Measurements from ENCODE around the gene KCND3. TPM values are rescaled to one million over a fixed set of nuclear protein-coding genes. Genes with fewer than 3 reads are reported as not detected.

The KCND3 gene
- total and polyA plus RNA-seq, 2 donors (not counting 3 experiments of a cell fraction or from before 2014, with no cell fraction given): 0.03 TPM; not detected in 1

GRCh38 chr1:111903871-111904449 lies 85.5 kb downstream of the KCND3 start:
- FAIRE-seq (no peak), DNase-seq (ENCODE audit: low read depth, low spot score) (no peak)
- ChIA-PET CTCF (no interaction called here), POLR2A (no interaction called here)
- intact Hi-C loops (cut with micrococcal nuclease) (no loop called here), dilution Hi-C loops (cut with MboI; ENCODE audit: extremely low pct_ligation_motif_present, low sequenced_read_pairs) (no loop called here)
- Histone ChIP-seq H3K27ac (ENCODE audit: insufficient read depth, low read depth, low read length) (no peak overlapping the region), H4K20me1 (replicated peaks; ENCODE audit: control insufficient read depth, extremely low read depth, insufficient read depth, low read length) (no peaks in the 10 kb centered on the region), H3K27me3 (ENCODE audit: control insufficient read depth in 2 of 2, insufficient read depth in 2 of 2, low read length in 2 of 2) (no peaks in the 10 kb centered on the region), H3K4me3 (replicated peaks in 1 of 3; ENCODE audit: insufficient read depth in 1 of 3, low read depth in 1 of 3, low read length in 3 of 3) (no peak overlapping the region), H3K9ac (replicated peaks; ENCODE audit: extremely low read depth, insufficient read depth, low read length) (no peak overlapping the region), H3K79me2 (ENCODE audit: control insufficient read depth, insufficient read depth, low read length) (no peaks in the 10 kb centered on the region), H3K4me1 (ENCODE audit: control insufficient read depth, extremely low read depth, insufficient read depth, low read length) (no peaks in the 10 kb centered on the region), H3K9me3 (replicated peaks; ENCODE audit: control insufficient read depth, insufficient read depth, low read length) (no peaks in the 10 kb centered on the region), H3K36me3 (ENCODE audit: control insufficient read depth in 2 of 2, extremely low read depth in 1 of 2, insufficient read depth in 2 of 2, low read length in 2 of 2) (no peaks in the 10 kb centered on the region), H2AFZ (ENCODE audit: low read depth, low read length) (no peak overlapping the region), H3K4me2 (ENCODE audit: insufficient read depth, low read length) (no peak overlapping the region), H3K9me1 (replicated peaks; ENCODE audit: control insufficient read depth, extremely low read depth, insufficient read depth, low read length) (no peaks in the 10 kb centered on the region)
- TF ChIP-seq POLR2A (IDR thresholded peaks at IDR 0.05; ENCODE audit: low read depth, low read length) (no peak), JUN (IDR thresholded peaks at IDR 0.05; ENCODE audit: borderline replicate concordance, insufficient read depth, insufficient read length, low read depth) (no peak), CTCF (IDR thresholded peaks at IDR 0.05; ENCODE audit: extremely low read depth in 1 of 2, insufficient read depth in 1 of 2, low read depth in 1 of 2, low read length in 2 of 2) (no peak), MYC (IDR thresholded peaks at IDR 0.05; ENCODE audit: low read depth, low read length) (no peak), EZH2 (IDR thresholded peaks at IDR 0.05; ENCODE audit: borderline replicate concordance, low read depth, low read length, severe bottlenecking) (no peak), GATA2 (IDR thresholded peaks at IDR 0.05; ENCODE audit: insufficient read depth, insufficient read length, low read depth, low read length) (no peak), FOS (IDR thresholded peaks at IDR 0.05; ENCODE audit: borderline replicate concordance, insufficient read depth, low read length) (no peak), POLR2AphosphoS5 (IDR thresholded peaks at IDR 0.05; ENCODE audit: insufficient read depth, low read depth, low read length) (no peak), MAX (IDR thresholded peaks at IDR 0.05; ENCODE audit: insufficient read depth, insufficient read length) (no peak)
- no TSS peak for BruUV-seq (replicated peaks)

Data from endothelial cell of umbilical vein (primary cell).